Uterus (tissue), 4 donors: ENCODE measurements around the gene CIZ1. TPM values are rescaled to one million over a fixed set of nuclear protein-coding genes. Genes with fewer than 3 reads are reported as not detected.

Source experiments
- DNase-seq, 2 donors: peaks; one replicate each; pipeline ENCODE4 v3.0.0-alpha.2; 2019 to 2020
- H3K27ac ChIP-seq, 2 donors: fragments of 200-600 bp; sonication (generic); 1 replicate in 1 of 2; 2 replicates in 1 of 2; pipeline ENCODE4 v1.5.1; 2016 to 2018
- H3K27me3 ChIP-seq, 2 donors: fragments of 200-600 bp; sonication (generic); one replicate each; pipeline ENCODE4 v1.5.1; 2018 to 2019; ENCODE audit warnings: control low read depth in 1 of 2
- H3K36me3 ChIP-seq, 2 donors: fragments of 200-600 bp; sonication (generic); one replicate each; pipeline ENCODE4 v1.5.1; 2019; ENCODE audit warnings: control low read depth in 1 of 2
- H3K4me1 ChIP-seq, 2 donors: fragments of 200-600 bp; sonication (generic); one replicate each; pipeline ENCODE4 v1.5.1; 2018 to 2019; ENCODE audit warnings: control low read depth in 1 of 2
- H3K4me3 ChIP-seq, 2 donors: fragments of 200-600 bp; sonication (generic); 1 replicate in 1 of 2; 2 replicates in 1 of 2; pipeline ENCODE4 v1.5.1; 2018 to 2019; ENCODE audit warnings: mild to moderate bottlenecking in 1 of 2
- H3K9me3 ChIP-seq, 2 donors: fragments of 200-600 bp; sonication (generic); one replicate each; pipeline ENCODE4 v1.5.1; 2019; ENCODE audit warnings: control low read depth in 1 of 2
- POLR2A ChIP-seq, 2 donors: fragments of 450-650 bp; IDR thresholded peaks; one replicate each; pipeline ENCODE4 v1.6.1; 2016; ENCODE audit warnings: antibody characterized with exemption in 2 of 2, mild to moderate bottlenecking in 1 of 2, moderate library complexity in 1 of 2
- intact Hi-C: fragments of 100-400 bp; cut with DNase I; formaldehyde crosslinking; loops from one replicate; pipeline ENCODE4 v1.15.1; 2023; ENCODE audit warnings: low total_unique reads
- total RNA-seq, 4 donors: library from RNA; depleted of rRNA in 3 of 4; stranded (reverse); fragments of >200 nt in 3 of 4; gene quantifications; one replicate each; pipeline versions ENCODE4 v1.1.0 to v1.2.4, GENCODE V29; 2014 to 2023
- TF ChIP-seq, protein P1 (sequence below), 4 experiments: fragments of 200-600 bp in 2 of 4; fragments of 450-650 bp in 2 of 4; sonication (generic) in 2 of 4; IDR thresholded peaks; one replicate each; pipeline ENCODE4 v1.5.1; 2016 to 2019; ENCODE audit warnings: antibody characterized with exemption in 4 of 4, mild to moderate bottlenecking in 2 of 4, moderate library complexity in 1 of 4
- donor health status: DM: yes; HTN: yes; CAD: no.

Gene CIZ1
- total RNA-seq, 4 donors from 2014 or later, result 31.3 to 151 (median 52.6) TPM

DNA sequence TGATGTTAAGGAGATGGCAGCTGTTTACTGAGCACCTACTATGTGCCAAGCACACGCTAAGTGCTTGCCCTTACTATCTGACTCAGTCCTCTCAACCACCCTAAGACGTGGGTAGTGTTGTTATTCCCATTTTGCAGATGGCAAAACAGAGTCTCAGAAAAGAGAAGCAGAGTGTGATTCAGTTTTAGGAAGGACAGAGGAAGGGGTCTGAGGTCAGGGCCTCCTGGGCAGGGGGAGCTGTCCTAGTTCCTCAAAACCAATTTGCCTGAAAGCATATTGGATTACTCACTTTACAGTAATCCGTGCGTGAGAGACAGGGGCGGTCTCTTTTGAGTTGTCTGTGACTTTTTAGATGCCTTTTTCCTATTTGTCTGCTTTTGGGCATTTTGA, 35.0 kb upstream of the CIZ1 start:
- TF ChIP-seq, protein P1, sequence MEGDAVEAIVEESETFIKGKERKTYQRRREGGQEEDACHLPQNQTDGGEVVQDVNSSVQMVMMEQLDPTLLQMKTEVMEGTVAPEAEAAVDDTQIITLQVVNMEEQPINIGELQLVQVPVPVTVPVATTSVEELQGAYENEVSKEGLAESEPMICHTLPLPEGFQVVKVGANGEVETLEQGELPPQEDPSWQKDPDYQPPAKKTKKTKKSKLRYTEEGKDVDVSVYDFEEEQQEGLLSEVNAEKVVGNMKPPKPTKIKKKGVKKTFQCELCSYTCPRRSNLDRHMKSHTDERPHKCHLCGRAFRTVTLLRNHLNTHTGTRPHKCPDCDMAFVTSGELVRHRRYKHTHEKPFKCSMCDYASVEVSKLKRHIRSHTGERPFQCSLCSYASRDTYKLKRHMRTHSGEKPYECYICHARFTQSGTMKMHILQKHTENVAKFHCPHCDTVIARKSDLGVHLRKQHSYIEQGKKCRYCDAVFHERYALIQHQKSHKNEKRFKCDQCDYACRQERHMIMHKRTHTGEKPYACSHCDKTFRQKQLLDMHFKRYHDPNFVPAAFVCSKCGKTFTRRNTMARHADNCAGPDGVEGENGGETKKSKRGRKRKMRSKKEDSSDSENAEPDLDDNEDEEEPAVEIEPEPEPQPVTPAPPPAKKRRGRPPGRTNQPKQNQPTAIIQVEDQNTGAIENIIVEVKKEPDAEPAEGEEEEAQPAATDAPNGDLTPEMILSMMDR (IDR thresholded peaks at IDR 0.05), result no peak
- TF ChIP-seq POLR2A (IDR thresholded peaks at IDR 0.05), result no peak
- Histone ChIP-seq H3K4me3 (no peak overlapping the region), H3K27me3 (no peaks in the 10 kb centered on the region), H3K4me1 (no peaks in the 10 kb centered on the region), H3K36me3 (no peaks in the 10 kb centered on the region), H3K9me3 (no peaks in the 10 kb centered on the region), H3K27ac (no peak overlapping the region)
- intact Hi-C loops, result no loop called here
- no peak for DNase-seq

DNA sequence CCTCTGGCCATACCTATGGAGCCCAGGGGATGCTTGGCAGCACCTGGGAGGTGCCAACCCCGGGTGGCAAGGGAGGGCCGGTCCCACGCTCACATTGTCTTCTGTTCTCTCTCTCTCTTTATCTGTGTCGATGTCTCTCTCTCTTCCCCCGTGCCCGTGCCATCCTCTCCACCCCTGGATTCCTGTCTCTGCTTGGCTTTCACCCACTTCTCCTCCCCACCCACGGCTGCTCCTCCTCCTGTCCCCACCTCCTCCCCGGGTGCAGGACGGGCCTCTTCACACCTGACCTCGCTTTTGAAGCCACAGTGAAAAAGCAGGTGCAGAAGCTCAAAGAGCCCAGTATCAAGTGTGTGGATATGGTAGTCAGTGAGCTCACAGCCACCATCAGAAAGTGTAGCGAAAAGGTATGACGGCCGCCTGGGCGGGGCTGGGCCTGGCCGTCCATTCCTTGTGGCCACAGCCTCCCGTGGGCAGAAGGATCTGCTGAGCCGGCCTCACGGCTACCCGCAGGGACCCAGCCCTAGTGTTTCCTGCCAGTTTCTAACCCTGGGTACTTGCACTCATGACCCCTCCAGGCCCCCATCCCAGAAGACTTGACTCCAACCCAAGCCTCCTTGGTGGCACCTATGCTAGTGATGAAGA, 34.5 kb upstream of the CIZ1 start:
- no peak for DNase-seq
- H3K4me3 ChIP-seq, result no peak overlapping the region
- H3K36me3 ChIP-seq, result no peaks in the 10 kb centered on the region
- intact Hi-C loops, result no loop called here
- no peak overlapping the region for H3K27ac ChIP-seq
- no peaks in the 10 kb centered on the region for H3K27me3 ChIP-seq
- H3K9me3 ChIP-seq, result no peaks in the 10 kb centered on the region
- H3K4me1 ChIP-seq, result no peaks in the 10 kb centered on the region
- TF ChIP-seq POLR2A (IDR thresholded peaks at IDR 0.05), result no peak
- TF ChIP-seq, protein P1 (IDR thresholded peaks at IDR 0.05), result no peak

DNA sequence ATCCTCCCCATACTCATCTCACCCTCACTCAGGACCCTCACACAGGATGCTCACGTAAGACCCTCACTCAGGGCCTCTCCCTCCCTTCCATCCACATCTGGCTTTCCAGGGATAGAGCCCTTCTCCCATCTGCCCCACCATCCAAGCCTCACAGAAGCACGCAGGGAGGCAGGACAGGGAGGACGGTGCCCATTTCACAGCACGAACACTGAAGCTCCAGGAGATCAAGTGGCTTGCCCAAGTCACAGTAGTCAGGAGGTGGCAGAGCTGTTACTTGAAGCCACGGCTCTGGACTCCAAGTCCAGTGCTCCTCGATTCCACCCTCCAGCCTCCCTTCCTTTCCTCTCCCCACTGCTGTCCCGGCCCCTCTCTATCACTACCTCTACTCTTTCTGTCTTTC, 33.5 kb upstream of the CIZ1 start:
- no peak for DNase-seq
- Histone ChIP-seq H3K27me3 (no peaks in the 10 kb centered on the region), H3K9me3 (no peaks in the 10 kb centered on the region), H3K27ac (no peak overlapping the region), H3K36me3 (no peaks in the 10 kb centered on the region), H3K4me1 (no peaks in the 10 kb centered on the region), H3K4me3 (no peak overlapping the region)
- TF ChIP-seq, protein P1 (IDR thresholded peaks at IDR 0.05), result no peak
- TF ChIP-seq POLR2A (IDR thresholded peaks at IDR 0.05), result no peak
- intact Hi-C loops, result no loop called here

DNA sequence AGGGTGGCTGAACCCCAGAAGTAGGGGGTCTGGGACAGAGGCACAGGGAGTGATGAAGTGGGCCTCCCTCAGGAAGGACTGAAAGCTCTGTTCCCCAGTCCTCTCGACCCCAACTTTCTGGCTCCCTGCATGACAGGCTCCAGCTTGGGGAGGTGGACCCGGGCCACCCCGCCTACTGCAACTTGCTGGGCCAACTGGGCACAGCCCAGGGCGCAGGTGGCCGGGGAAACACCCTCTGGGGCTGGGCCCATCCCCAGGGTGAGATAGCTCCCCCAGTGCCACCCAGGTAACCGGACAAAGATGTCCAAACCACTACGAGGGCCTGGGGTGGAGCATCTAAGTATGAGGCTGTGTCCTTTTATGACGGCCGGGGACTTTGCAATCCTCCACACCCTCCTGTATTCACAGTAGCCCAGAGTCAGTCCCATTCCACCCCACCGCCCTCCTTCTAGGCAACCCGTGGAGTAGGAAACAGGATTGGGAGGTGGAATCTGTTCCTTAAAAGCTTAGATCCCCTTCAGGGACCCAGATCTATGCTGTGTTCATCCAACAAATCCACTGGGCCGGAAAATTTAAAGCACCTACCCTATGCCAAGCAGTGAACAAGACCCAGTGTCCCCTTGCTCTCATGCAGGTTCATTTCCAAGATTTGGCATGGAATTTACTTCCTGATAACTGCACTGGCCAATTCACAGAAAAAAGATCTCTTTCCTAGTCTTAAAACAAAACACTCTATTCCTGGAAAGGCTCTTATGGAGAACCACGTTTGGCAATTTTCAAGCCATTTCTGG, 31.7 kb upstream of the CIZ1 start:
- no peak overlapping the region for H3K4me3 ChIP-seq
- intact Hi-C loops, result no loop called here
- H3K36me3 ChIP-seq, result no peaks in the 10 kb centered on the region
- no peaks in the 10 kb centered on the region for H3K27me3 ChIP-seq
- DNase-seq, result no peak
- no peak overlapping the region for H3K27ac ChIP-seq
- no peaks in the 10 kb centered on the region for H3K4me1 ChIP-seq
- no peaks in the 10 kb centered on the region for H3K9me3 ChIP-seq
- TF ChIP-seq, protein P1 (IDR thresholded peaks at IDR 0.05), result no peak
- TF ChIP-seq POLR2A (IDR thresholded peaks at IDR 0.05), result no peak

DNA sequence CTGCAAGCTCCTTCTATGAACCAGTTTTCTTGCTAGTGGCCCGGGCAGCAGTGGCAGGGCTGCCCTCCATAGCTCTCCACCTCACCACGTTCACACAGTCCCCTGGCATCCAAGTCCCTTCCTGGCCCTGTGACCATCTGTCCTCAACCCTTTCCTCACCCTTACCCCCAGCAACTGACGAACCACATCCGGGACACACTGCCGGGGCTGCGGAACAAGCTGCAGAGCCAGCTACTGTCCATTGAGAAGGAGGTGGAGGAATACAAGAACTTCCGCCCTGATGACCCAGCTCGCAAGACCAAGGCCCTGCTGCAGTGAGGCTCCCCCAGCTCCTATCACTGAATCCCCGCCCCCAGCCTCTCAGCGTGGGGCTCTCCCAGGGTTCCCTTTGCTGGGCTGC, 30.7 kb upstream of the CIZ1 start:
- no peaks in the 10 kb centered on the region for H3K4me1 ChIP-seq
- no peaks in the 10 kb centered on the region for H3K27me3 ChIP-seq
- DNase-seq, result no peak
- intact Hi-C loops, result no loop called here
- TF ChIP-seq POLR2A (IDR thresholded peaks at IDR 0.05), result no peak
- TF ChIP-seq, protein P1 (IDR thresholded peaks at IDR 0.05), result no peak
- no peak overlapping the region for H3K27ac ChIP-seq
- no peak overlapping the region for H3K4me3 ChIP-seq
- H3K36me3 ChIP-seq, result no peaks in the 10 kb centered on the region
- no peaks in the 10 kb centered on the region for H3K9me3 ChIP-seq
